HuH-7 (cell line): ENCODE data around the gene ZNF679.
"Not testable (repeated sequence)": the region's sequence is repeated elsewhere in the genome, so short reads cannot be mapped to it uniquely, and the experiment has no call there.

ENCODE experiments used
- DNase-seq: peaks from one replicate; pipeline ENCODE4 v3.0.0; 2011; ENCODE audit warnings: low spot score

ZNF679 gene

GRCh38 chr7:64310426-64310825 is 82.2 kb downstream of the ZNF679 start:
- no peak for DNase-seq

GRCh38 chr7:64312826-64313225 is 84.6 kb downstream of the ZNF679 start:
- DNase-seq, result no peak

GRCh38 chr7:64313740-64314491 is 85.6 kb downstream of the ZNF679 start, which contains the start of gene ZNF736:
Gene ZNF736 (plus strand): TSS chr7:64313961. CDS start chr7:64314151, 190 bp downstream.
- peak; percentile 88 for DNase-seq

- no peak for DNase-seq
Measured at GRCh38 chr7:64314566-64314965, 86.3 kb downstream of the ZNF679 start.

GRCh38 chr7:64316031-64316742 is 87.9 kb downstream of the ZNF679 start:
- DNase-seq, result not testable (repeated sequence)
